Activated naive CD8-positive, alpha-beta T cell treated with anti-CD3 and anti-CD28 coated beads for 36 hours (primary cell): Measurements from ENCODE around the gene MICAL2. TPM values are rescaled to one million over a fixed set of nuclear protein-coding genes. Genes with fewer than 3 reads are reported as not detected.

Experiments used
- DNase-seq: peaks from one replicate; pipeline ENCODE4 v3.0.0; 2021
- H3K27ac Mint-ChIP-seq: one replicate; pipeline ENCODE4 v1.8.0; 2022; ENCODE audit warnings: mild to moderate bottlenecking, moderate library complexity, mixed read lengths
- H3K27me3 Mint-ChIP-seq: one replicate; pipeline ENCODE4 v1.8.0; 2022; ENCODE audit warnings: mild to moderate bottlenecking, mixed read lengths
- H3K36me3 Mint-ChIP-seq: one replicate; pipeline ENCODE4 v1.8.0; 2021; ENCODE audit warnings: mild to moderate bottlenecking, mixed read lengths
- H3K4me1 Mint-ChIP-seq: one replicate; pipeline ENCODE4 v1.8.0; 2021; ENCODE audit warnings: mixed read lengths
- H3K4me3 Mint-ChIP-seq: one replicate; pipeline ENCODE4 v1.8.0; 2022; ENCODE audit warnings: mild to moderate bottlenecking, moderate library complexity, mixed read lengths
- H3K9me3 Mint-ChIP-seq: one replicate; pipeline ENCODE4 v1.8.0; 2022; ENCODE audit warnings: mixed read lengths
- total RNA-seq, 2 experiments: library from RNA; stranded (reverse); gene quantifications; one replicate each; pipeline ENCODE4 v1.2.3, GENCODE V29; 2021

The MICAL2 gene
- total RNA-seq, 2 experiments from 2014 or later = 54.4 to 59.7 TPM

DNA sequence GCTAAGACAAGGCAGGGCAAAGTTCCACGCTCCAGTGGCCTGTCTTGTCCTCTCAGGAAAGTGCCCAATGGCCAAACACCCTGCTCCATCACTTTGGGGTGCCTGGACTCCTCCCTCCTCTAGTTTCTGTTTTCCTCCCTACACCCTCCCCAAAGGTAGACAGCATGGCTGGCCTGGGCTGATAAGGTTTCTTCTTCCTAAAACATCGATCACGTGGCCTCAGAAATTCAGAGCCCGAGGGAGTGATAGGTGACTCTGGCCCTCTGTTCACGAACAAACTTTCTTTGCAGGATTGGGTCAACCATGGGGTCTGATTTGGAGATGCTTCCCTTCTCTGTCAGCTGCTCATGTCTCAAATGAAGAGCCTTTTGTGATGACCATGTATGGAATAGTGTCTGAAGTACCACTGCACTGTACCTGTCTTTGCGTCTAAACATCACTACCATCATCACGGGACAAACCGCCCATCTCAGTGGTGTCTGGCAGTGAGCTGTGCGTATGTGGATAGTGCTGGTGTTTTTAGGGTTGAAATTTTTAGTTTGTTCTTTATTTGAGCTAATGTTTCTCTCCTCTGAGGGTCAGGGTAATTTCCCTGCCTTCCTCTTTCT, 6.1 kb downstream of the MICAL2 start:
- H3K4me3 Mint-ChIP-seq = no peak overlapping the region
- H3K9me3 Mint-ChIP-seq = no peaks in the 10 kb centered on the region
- H3K36me3 Mint-ChIP-seq = peaks cover 2% of the 10 kb centered on the region
- DNase-seq = no peak
- H3K27ac Mint-ChIP-seq = no peak overlapping the region
- peaks cover 10% of the 10 kb centered on the region for H3K4me1 Mint-ChIP-seq
- H3K27me3 Mint-ChIP-seq = no peaks in the 10 kb centered on the region

DNA sequence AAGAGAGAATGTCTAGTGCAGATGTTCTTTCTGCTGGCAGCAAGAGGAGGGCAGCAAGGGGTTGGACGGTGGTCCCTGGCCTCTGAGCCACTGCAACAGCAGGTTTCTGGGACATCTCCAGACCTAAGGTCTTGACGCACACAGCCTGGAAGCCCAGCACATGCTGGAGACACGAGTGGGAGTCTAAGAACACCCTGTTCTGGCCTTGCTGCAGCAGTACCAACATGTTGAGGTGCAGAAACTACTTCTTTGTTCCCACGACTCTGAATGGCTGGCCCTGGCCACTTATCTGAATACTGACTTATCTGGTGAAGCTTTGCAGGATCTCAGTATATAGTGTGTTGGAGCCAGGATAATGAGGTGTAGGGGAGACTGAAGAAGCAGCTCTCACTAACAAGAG, 6.8 kb downstream of the MICAL2 start:
- Mint-ChIP-seq H3K4me1 (peaks cover 10% of the 10 kb centered on the region), H3K9me3 (no peaks in the 10 kb centered on the region), H3K36me3 (peaks cover 2% of the 10 kb centered on the region), H3K27ac (no peak overlapping the region), H3K4me3 (no peak overlapping the region), H3K27me3 (no peaks in the 10 kb centered on the region)
- no peak for DNase-seq

DNA sequence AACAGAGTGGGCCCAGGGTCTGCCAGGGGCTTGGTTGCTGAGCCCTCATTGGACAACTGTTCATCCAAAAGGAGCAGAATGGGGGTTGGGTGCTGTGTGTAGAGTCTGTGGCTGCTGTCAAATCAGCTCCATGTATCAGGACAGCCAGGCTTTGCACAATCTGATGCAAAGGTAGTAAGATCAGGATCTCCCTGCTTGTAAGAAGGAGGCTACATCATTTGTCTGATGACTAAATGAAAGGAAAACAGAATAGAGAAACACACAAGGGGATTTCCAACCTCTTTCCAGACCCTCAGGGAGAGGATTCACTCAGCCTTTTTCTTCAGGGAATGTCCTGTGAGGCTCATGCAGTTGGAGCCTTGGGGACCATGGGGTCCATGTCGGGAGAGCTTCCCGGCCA, 7.2 kb downstream of the MICAL2 start:
- no peaks in the 10 kb centered on the region for H3K9me3 Mint-ChIP-seq
- no peak overlapping the region for H3K27ac Mint-ChIP-seq
- no peaks in the 10 kb centered on the region for H3K27me3 Mint-ChIP-seq
- peaks cover 2% of the 10 kb centered on the region for H3K36me3 Mint-ChIP-seq
- peaks cover 10% of the 10 kb centered on the region for H3K4me1 Mint-ChIP-seq
- no peak overlapping the region for H3K4me3 Mint-ChIP-seq
- no peak for DNase-seq

DNA sequence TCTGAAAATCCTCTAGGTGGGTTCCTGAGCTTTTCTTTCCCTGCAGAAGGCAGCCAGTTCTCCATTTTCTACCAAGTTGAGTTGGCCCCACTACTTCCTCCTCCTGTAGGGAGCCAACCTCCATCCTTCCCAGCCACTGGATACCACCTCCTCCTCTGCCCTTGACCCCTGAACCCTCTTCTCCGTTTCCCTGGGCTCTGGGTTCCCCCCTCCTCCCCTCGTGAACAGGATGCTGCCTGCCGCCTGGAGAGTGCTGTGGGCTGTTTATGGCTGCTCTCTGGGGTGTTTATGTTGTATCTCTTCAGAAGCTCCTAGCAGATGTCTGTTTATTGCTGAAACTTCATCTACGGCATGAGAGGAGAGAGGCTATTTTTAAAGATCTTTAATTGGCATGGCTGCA, 8.6 kb downstream of the MICAL2 start:
- Mint-ChIP-seq H3K36me3 (peaks cover 2% of the 10 kb centered on the region), H3K27me3 (no peaks in the 10 kb centered on the region), H3K4me1 (peaks cover 9% of the 10 kb centered on the region), H3K4me3 (no peak overlapping the region), H3K9me3 (no peaks in the 10 kb centered on the region), H3K27ac (no peak overlapping the region)
- no peak for DNase-seq

DNA sequence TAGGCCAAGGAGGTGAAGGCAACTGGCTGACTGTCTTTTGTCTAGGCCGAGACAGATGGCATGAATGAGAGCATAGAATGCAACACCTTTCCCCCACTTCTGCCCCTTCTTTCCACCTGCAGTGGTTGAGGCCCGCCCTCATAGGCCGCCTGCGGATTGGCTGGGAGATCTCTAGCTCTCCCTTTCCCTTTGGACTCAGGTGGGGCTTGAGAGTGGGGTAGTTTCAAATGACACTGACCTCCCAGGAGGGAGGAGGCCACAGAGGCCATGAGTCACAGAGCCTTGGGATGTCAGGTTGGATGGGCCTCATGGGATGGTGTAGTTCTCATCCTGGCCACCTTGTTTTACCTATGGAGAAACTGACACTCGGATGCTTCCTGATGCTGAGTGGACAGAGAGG, 9.1 kb downstream of the MICAL2 start:
- no peaks in the 10 kb centered on the region for H3K9me3 Mint-ChIP-seq
- no peak for DNase-seq
- H3K27me3 Mint-ChIP-seq = no peaks in the 10 kb centered on the region
- H3K4me1 Mint-ChIP-seq = peaks cover 12% of the 10 kb centered on the region
- H3K4me3 Mint-ChIP-seq = no peak overlapping the region
- H3K36me3 Mint-ChIP-seq = peaks cover 2% of the 10 kb centered on the region
- H3K27ac Mint-ChIP-seq = no peak overlapping the region

DNA sequence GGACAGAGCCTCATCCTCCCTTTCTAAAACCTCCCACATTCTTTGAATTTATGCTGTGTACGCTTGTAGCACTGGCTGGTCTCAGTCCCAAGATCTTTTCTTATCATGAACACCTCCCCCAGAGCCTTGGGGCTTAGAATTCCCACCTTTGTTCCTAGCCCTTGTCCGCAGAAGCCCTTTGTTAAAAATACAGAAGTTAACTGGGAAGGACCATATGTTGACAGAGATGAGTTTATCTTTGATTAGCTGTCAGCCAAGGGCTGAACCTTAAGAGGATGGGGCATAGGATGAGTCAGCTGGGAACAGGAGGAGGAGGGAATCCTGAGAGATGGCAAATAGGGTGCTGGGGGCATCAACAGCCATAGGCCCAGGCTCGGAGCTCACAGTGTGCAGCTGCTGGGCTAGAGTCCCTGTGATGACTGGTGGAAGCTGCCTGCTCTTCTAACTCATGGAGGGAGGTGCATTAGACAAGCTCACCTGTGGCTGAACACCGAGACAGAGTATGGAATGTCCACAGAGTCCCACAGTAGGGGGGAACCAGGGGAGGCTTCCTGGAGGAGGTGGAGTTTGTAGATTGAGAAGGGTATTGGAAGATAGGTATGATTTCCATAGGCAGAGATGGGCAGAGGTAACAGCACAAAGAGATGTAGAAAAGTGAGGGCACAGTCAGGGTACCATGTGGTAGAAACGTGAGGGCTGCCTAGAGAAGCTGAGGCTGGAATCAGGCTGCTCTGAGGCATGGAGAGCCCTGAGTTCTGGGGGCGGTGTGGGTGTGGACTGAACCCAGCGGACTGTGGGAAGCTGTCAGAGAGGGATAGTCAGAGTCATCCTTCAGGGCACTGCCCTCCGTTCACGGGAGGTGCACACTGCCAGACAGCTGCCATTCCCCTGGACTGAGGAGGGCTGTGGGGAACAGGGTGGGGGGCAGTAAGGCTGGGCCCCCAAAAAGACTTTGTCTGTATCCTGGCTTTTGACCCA, 9.9 kb downstream of the MICAL2 start:
- Mint-ChIP-seq H3K27ac (no peak overlapping the region), H3K9me3 (no peaks in the 10 kb centered on the region), H3K4me3 (no peak overlapping the region), H3K4me1 (peaks cover 20% of the 10 kb centered on the region), H3K27me3 (no peaks in the 10 kb centered on the region), H3K36me3 (peaks cover 2% of the 10 kb centered on the region)
- DNase-seq = no peak

DNA sequence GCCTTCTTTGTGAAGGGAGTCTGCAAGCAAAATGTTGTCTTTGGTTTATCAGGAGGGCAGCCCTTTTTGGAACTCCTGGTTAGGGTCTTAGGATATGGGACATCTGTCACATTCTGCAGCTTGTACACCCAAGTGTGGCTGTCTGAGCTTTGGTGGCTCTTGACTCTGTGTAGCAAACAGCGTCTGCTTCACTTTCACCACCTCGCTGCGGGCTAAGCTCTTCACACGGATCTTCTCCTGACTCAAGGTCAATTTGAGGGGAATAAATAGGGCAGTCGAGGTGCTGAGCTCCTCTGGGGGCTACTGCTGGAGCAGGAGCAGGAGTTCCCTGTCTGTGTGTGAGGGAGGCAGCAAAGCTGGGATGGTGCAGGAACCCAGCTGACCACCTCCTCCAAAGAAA, 10.6 kb downstream of the MICAL2 start:
- peaks cover 2% of the 10 kb centered on the region for H3K36me3 Mint-ChIP-seq
- H3K4me3 Mint-ChIP-seq = no peak overlapping the region
- H3K27ac Mint-ChIP-seq = no peak overlapping the region
- no peaks in the 10 kb centered on the region for H3K27me3 Mint-ChIP-seq
- peaks cover 23% of the 10 kb centered on the region for H3K4me1 Mint-ChIP-seq
- DNase-seq = no peak
- H3K9me3 Mint-ChIP-seq = no peaks in the 10 kb centered on the region

DNA sequence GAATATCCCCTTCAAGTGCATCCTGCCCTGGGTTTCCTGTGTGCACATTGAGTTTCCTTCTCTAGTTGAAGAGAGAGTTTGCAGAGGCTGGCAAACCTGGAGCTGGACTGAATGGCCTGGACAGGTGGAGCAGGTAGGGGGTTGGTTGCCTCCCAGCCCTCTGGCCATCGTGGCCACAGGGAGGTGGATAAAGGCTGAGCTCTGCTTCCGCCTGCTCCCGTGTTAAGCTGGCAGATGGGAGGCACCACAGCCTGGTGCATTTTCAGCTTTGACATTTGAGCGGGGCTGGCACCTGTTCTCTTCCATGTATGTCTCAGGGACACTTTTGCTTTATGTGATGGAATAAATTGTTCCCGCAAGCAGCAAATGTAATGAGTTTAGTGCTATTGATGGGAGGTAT, 11.1 kb downstream of the MICAL2 start:
- H3K4me3 Mint-ChIP-seq = no peak overlapping the region
- H3K27me3 Mint-ChIP-seq = no peaks in the 10 kb centered on the region
- H3K36me3 Mint-ChIP-seq = peaks cover under 1% of the 10 kb centered on the region
- H3K4me1 Mint-ChIP-seq = peaks cover 24% of the 10 kb centered on the region
- no peak overlapping the region for H3K27ac Mint-ChIP-seq
- H3K9me3 Mint-ChIP-seq = no peaks in the 10 kb centered on the region
- no peak for DNase-seq

DNA sequence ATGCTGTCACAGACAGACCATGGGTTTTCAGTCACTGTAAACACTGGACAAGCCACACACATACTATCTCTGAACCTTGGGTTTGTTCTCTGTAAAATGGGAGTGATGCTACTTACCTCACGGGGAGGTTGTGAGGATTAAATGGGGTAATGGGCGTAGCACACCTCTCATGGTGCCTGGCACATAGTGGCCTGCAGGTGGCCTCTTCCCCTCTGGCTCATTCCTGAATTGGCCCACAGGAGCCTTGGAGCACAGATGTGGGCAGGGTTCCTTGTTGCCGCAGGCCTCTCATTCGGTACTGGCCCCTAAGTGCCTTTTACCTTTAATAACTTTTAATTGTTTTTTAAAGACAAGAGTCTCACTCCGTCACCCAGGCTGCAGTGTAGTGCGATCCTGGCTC, 11.7 kb downstream of the MICAL2 start:
- DNase-seq = no peak
- no peaks in the 10 kb centered on the region for H3K36me3 Mint-ChIP-seq
- no peak overlapping the region for H3K4me3 Mint-ChIP-seq
- H3K27me3 Mint-ChIP-seq = no peaks in the 10 kb centered on the region
- H3K4me1 Mint-ChIP-seq = peaks cover 28% of the 10 kb centered on the region
- H3K9me3 Mint-ChIP-seq = no peaks in the 10 kb centered on the region
- no peak overlapping the region for H3K27ac Mint-ChIP-seq

DNA sequence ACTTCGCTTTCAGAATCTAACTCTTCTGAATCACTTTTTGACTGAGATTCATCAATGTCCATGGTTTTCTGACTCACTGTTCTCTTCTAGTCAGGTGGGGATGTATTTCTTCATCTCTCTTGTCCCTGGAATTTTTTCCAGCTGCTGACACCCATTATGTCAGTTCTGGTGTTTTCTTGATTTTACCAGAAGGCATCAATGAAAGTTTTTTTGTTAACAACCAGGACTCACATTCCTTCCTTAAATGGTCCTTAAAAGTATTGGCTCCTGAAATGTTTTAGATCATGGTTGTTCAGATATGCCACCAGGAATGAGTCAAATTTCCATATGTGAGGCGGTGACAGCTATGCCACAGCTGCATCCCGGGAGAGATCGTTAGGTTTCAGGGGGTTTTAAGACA, 12.9 kb downstream of the MICAL2 start:
- H3K4me1 Mint-ChIP-seq = peaks cover 27% of the 10 kb centered on the region
- H3K4me3 Mint-ChIP-seq = no peak overlapping the region
- H3K36me3 Mint-ChIP-seq = no peaks in the 10 kb centered on the region
- H3K27ac Mint-ChIP-seq = no peak overlapping the region
- no peaks in the 10 kb centered on the region for H3K9me3 Mint-ChIP-seq
- DNase-seq = no peak
- no peaks in the 10 kb centered on the region for H3K27me3 Mint-ChIP-seq

DNA sequence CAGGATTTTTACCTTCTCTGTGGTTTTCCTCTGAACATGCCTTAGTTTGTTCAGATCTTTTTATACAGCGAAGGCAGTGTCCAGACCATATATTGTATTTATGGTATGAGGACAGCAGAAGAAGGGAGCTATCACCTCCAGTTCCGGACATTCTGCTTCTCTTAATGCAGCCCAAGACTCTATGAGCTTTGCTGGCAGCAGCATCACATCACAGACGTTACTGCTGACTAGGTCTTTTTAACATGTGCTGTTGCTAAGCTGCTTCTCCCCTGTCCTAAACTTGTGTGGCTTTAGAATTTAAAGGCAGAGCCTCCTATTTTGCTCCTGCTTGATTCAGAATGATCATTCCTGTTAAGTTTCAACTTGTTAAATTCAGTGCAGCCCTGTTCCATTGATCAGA, 13.4 kb downstream of the MICAL2 start:
- DNase-seq = no peak
- Mint-ChIP-seq H3K4me1 (peaks cover 31% of the 10 kb centered on the region), H3K27me3 (no peaks in the 10 kb centered on the region), H3K9me3 (no peaks in the 10 kb centered on the region), H3K4me3 (no peak overlapping the region), H3K27ac (no peak overlapping the region), H3K36me3 (no peaks in the 10 kb centered on the region)

DNA sequence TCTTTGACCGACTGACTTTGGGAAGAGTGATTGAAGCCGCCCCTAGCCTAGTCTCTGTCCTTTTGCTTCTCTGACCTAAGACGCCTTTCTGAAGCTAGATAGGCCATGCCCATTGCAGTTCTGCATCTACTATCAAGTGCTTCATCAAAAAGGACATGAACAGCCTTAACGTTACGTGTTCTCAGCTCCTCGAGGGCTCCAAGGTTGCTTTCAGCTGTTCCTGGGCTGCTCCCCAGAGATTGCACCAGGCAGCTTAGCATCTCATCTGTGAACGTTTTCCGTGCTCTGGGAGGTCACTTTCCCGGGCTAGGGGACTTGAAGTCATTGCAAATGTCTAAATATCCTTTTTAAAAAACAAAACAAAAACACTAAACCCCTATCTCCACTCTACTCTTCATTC, 13.9 kb downstream of the MICAL2 start:
- H3K9me3 Mint-ChIP-seq = no peaks in the 10 kb centered on the region
- H3K4me1 Mint-ChIP-seq = peaks cover 32% of the 10 kb centered on the region
- no peak for DNase-seq
- H3K4me3 Mint-ChIP-seq = no peak overlapping the region
- H3K27ac Mint-ChIP-seq = peak overlapping the region; percentile 82
- H3K36me3 Mint-ChIP-seq = no peaks in the 10 kb centered on the region
- H3K27me3 Mint-ChIP-seq = no peaks in the 10 kb centered on the region

DNA sequence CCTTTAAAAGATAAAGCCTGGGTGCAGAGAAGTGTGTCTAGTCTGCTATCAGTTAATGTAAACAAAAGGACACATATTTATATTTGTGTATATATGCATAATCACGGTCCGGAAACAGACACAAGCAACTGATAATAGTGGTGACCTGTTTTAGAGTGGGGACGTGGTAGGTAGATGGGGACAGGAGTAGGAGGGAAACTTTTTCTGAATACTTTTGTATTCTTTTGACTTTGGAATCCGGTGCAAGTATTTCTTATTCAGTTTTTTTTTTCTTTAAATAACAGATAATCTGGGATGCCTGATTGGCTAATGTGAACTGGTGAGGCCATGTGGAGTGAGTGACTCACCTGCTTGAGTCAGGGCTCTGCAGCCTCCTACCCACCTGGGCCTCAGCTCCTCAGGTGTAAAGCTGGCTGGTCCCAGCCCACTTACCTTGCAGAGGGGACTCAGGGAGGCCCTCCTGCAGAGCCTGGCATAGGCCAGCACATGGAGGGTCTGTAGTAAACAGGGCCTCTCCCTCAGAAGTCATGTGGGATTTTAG, 15.3 kb downstream of the MICAL2 start:
- Mint-ChIP-seq H3K9me3 (no peaks in the 10 kb centered on the region), H3K36me3 (no peaks in the 10 kb centered on the region), H3K27me3 (no peaks in the 10 kb centered on the region), H3K27ac (no peak overlapping the region), H3K4me3 (no peak overlapping the region), H3K4me1 (peaks cover 38% of the 10 kb centered on the region)
- DNase-seq = no peak

DNA sequence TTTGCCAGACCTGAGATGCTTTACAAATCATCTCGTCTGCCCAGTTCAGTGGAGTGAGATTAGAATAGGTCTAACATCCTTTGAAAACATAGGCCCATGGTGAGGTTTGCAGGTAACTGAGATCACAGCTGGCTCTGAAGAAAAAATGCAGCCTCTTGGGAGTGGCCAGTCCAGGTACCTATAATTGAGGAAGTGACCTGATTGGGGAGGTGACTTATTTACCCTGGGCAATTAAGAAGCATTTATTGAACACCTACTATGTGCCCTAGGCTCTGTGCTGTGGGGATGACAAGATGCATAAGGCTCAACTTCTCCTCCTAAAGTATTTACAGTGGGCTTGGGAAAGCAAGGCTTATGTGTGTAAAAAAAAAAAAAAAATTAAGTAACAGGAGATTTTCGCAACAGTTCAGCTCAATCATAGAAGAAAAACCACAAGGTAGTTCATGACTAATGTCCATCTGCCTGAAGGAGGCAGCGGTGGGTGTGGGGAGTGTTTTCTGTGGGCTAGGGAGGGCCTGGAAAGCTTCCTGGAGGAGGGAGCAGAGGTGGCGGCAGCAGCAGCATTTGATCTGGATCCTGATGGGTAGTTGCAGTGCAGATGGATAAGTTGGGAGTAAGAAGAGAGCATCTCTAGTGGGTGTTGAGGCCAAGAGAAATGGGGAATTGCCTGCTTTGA, 16.1 kb downstream of the MICAL2 start:
- Mint-ChIP-seq H3K9me3 (no peaks in the 10 kb centered on the region), H3K36me3 (no peaks in the 10 kb centered on the region), H3K27ac (no peak overlapping the region), H3K4me3 (no peak overlapping the region), H3K27me3 (no peaks in the 10 kb centered on the region), H3K4me1 (peaks cover 38% of the 10 kb centered on the region)
- DNase-seq = no peak

DNA sequence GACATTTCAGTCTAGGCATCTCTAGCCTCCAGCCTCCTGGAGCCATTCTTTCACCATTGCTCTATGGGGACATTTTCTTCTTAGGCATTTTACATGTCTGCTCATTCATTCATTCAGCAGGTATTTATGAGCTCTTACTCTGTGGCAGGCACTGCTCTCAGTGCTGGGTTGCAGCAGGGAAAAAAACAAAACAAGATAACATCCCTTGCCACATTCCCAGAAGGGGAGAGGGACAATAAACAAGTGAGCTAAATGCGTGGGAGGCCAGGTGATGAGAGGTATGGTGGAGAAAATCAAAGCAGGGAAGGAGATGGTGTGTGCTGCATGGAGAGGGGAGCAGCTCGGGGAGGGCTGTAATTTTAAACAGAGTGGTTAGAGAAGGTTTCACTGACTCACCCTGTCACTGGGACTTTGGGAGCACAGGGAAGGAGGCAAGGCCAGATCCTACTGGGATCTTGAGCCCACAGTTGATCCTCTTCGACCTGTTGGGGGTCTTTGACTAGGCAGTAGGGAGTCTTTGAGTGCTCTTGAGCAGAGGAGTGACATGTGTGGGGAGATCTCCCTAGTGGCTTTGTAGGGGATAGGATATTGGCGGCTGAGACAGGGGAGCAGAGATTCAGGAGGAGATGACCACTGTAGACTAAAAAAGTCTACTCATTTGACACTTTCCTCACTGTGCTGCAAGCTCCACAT, 17.0 kb downstream of the MICAL2 start:
- Mint-ChIP-seq H3K4me3 (no peak overlapping the region), H3K27me3 (no peaks in the 10 kb centered on the region), H3K4me1 (peaks cover 38% of the 10 kb centered on the region), H3K27ac (no peak overlapping the region), H3K9me3 (no peaks in the 10 kb centered on the region), H3K36me3 (no peaks in the 10 kb centered on the region)
- DNase-seq = no peak
